NCI-H69 (cell line): ENCODE data around the gene SNRPD2.
A peak's percentile ranks its signal among the peaks of the same experiment; 100 is the strongest.
"Not testable (repeated sequence)": the region's sequence is repeated elsewhere in the genome, so short reads cannot be mapped to it uniquely, and the experiment has no call there.

Experiments
- DNase-seq: peaks from one replicate; lab custom pipeline; 2025; lab: John Stamatoyannopoulos, UW

Gene SNRPD2

DNA sequence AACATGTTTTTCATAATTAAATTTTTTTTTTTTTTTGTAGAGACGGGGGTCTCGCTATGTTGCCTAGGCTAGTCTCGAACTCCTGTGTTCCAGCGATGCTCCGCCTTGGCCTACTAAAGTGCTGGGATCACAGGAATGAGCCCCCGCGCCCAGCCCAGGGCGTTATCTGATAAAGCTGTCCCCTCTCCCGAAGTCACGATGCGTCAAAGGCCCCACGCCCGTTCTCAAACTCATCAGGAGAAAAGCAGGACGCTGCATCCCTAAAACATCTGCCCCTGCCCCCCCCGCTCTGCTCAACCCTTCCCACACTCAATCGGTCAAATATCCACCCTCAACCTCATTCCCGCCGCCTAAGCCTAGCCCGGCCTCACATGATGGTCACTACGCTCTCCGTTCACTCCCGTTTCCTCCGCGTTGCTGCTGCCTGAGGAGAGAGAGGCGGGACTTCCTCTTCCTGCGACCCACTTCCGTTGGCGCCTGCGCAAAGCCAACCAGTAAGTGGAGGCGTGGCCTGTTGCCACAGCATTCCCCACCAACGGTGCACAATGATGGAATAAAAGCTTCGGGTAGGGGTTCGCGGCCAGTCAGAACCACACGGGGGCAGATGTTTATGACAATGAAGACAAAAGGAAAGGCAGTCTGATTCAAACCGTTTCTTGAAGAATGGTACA, at the start of gene SNRPD2:
Gene SNRPD2, minus strand, starts transcription at position 438 of the 671 bp plus-strand sequence. Its CDS starts 65 bp downstream, at position 373.
- peak; percentile 97 for DNase-seq

- no peak for DNase-seq
Measured at GRCh38 chr19:45739498-45740439, 48.0 kb upstream of the SNRPD2 start.

DNA sequence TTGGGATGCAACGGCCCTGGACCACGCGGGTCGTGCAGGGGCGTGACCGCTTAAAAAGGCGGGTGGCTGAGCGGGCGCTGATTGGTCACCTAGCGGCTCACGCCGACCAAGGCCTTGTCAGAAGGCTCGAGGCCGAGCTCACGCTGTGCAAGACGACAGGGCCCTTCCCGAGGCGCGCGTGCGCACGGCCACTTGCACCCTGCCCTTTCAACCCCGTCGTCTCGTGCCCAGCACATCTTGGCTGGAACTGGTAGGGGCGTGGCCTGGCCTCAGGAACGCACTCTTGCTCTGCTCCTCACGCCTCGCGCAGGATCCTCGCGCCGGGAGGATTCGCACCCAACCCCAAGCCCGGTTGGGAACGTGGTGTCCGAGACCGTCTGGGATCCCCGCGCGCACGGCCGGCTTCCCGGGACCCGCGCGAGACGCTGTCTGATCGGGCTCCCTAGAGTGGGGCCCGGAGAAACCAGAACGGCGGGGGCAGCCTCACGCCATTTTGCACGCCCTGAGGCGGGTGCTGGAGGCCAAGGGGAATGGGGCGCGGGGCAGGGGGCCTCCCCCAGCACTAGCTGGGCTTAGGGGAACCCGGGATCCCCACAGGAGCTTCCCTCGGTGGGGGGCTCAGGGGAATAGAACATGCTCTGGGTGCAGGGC, 41.5 kb upstream of the SNRPD2 start, which contains the start of gene MEIOSIN:
Gene MEIOSIN, plus strand, starts transcription at position 280 of the 651 bp plus-strand sequence. CDS start 1,938 bp downstream, outside the sequence.
- peak; percentile 15 for DNase-seq

DNA sequence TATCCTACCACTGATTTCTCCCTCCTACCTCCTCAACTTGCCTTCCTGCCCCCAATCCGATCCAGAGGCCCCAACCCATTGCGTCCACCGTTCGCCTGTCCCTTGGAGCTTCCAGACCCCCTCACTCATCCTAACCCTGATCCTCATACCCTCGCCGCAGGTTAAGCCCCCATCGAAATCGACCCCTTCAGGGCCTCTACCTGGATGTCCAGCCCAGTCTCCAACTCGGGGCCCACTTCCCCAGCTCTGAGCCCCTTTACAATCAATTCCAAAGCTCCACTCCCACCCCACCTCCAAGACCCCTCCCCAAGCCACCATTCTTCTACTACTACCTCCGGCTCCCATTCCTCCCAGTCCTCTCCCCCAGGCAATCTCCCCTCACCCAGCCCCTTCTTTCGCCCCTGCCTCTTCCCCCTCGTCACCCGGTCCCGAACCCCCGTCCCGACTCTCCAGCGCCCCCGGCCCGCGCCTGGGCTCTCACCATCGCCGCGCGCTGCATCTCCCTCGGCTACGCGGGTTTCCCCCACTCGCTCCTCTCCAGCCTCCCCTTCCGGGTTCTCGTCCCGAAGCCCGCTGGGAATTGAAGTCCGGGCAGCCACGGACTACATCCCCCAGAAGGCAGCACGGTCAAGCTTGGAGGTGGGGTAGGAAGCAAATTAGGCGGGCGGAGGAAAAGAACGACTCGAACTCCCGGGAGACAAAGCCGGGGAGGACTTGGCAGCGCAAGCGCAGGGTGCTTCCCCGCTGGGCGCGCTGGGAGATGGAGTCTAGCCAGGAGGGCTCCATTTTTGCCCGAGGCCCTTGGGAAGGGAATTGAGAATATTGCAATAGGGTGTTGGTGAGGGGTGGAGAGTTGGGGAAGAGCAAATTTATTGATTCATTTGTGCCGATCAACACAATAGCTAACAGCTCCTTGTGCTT, 38.9 kb upstream of the SNRPD2 start, which contains the start of gene FBXO46:
Gene FBXO46, minus strand, starts transcription at position 529 of the 921 bp plus-strand sequence. CDS start 17,401 bp downstream, outside the sequence.
- peak; percentile 100 for DNase-seq

DNA sequence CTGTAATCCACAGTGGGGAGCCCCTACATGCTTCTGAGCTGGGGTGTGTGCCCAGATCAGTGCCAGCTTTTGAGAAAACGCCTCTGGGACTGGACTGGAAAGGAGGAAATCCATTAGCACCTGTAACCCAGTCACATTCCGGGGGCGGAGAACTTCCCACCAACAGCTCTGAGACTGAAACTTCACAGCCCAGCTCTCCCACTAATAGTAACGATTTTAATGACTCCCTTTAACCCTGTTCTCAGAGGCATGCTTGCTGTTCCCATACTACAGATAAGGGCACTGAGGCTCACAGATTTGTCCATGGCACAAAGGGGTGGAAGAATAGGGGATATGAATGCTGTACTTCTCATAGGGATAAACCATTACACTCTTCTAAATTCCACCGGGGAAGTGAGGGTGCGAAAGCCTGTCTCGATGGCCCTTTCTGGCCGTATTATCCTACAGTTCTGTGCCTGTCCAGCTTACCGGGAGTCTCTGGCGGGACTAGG, 38.1 kb upstream of the SNRPD2 start:
- peak; percentile 34 for DNase-seq

DNA sequence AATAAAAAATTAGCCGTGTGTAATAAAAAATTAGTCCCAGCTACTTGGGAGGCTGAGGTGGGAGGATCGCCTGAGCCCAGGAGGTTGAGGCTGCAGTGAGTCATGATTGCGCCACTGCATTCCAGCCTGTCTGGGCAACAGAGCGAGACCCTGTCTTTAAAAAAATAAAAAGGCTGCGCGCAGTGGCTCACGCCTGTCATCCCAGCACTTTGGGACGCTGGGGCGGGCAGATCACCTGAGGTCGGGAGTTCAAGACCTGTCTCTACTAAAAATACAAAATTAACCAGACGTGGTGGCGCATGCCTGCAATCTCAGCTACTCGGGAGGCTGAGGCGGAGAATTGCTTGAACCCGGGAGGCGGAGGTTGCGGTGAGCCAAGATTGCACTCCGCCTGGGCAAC, 36.9 kb upstream of the SNRPD2 start:
- DNase-seq, result not testable (repeated sequence)

DNA sequence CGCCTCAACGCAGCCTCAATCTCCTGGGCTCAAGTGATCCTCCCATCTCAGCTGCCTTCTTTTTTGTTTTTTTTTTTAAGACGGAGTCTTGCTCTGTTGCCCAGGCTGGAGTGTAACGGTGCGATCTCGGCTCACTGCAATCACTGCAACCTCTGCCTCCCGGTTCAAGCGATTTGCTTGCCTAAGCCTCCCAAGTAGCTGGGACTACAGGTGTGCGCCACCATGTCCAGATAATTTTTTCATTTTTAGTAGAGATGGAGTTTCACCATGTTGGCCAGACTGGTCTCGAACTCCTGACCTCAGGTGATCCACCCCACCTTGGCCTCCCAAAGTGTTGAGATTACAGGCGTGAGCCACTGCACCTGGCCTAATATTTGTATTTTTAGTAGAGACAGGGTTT, 28.3 kb upstream of the SNRPD2 start:
- DNase-seq, result not testable (repeated sequence)

DNA sequence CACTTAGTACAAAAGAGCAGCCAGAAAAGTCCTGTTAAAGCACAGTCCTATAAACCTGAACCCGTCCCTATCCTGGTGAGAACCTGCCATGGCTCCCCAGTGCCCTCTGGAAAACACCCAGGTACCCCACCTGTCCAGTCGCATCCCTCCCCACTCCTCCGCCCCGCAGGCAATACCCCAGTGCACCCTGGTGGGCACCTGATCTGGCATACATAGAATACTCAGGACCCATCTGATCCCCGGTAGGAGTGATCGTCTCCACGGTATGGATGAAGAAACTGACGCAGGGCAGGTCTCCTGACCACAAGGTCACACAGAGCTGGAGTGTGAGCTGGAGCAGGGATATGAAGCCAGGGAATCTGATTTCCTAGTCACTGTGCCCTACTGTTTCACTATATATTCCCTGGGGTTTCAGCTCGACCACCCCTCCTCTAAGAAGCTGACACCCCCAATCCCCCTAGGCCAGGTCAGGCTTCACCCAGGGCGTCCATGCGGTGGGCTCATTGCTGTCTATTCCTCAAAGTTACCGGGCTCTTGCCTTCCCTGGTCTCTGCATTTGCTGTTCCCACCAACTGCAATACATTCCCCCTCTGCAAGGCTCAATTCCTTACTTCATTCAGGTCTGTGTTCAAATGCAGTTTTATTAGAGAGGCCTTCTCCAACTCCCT, 26.4 kb upstream of the SNRPD2 start:
- DNase-seq, result no peak

- peak; percentile 99 for DNase-seq
Measured at GRCh38 chr19:45717131-45717982, 25.6 kb upstream of the SNRPD2 start.

DNA sequence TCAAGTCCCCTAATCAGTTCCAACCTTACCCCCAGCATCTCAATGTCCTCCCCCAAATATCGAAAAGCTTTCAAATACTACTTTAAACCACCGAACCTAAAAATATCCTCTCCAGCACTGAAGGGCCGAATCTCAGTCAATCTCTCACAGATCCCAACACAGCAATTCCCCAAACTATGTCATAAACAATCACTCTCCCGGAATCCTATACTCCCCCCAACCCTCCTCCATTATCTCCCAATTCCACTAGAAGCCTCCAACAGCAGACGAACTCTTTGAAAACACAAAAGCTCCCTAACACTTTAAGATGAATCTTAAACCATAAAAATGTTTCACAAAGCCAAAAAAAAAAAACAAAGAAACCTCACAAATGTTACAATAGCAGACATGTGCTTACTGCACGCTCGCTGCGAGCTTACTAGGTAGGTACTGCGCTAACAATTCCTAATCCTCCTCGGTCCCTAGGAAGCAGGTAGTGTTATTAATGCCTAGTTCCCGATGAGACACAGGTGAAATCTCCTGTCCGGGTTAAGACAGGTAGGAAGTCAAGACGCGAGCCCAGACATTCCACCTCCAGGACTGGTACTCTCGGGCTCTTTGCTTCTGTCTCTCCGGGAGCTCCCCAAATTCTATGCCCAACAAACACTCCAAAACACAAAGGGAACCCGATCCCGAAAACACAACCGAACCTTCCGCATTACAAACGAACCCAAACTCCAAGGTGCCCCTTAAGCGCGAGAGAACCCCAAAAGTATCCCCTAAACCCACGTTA, 24.8 kb upstream of the SNRPD2 start:
- DNase-seq, result peak; percentile 69

DNA sequence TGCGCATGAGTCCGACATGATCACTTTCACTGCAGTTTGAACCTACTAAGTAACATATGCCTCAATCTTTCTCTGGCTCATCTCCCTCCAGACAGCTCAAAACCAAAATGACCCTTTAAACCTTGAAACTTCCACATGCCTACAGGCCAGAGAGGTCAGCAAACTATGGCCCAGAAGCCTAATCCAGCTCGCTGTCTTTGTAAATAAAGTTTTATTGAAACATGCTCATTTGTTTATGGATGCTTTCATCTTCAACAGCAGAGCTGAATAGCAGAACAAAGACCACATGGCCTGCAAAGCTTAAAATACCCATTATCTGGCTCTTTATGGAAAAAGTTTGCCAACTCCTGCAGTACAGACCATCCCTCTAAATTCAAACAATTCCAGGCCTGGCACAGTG, 23.4 kb upstream of the SNRPD2 start:
- no peak for DNase-seq

DNA sequence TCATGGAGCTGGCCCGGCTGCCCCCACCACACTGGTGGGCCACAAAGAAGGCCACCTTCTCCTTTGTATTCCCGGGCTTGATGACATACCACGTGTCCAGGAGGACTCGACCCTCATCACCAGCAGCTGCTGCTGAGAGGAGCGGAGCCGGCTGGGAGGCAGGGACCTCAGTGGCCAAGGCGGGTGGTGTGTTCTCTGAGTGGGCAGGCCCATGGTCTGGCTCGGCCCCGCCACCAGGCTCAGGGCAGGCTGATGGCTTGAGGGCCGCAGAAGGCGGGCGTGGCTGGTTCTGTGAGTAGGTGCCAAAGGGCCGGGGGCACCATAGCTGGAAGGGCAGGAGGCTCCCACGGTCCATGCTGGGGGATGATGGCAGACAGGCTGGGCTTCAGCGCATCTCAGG, 21.4 kb upstream of the SNRPD2 start:
- no peak for DNase-seq

GRCh38 chr19:45712699-45713067, 20.9 kb upstream of the SNRPD2 start:
- DNase-seq, result no peak

- no peak for DNase-seq
Measured at GRCh38 chr19:45711851-45712698, 20.3 kb upstream of the SNRPD2 start.

GRCh38 chr19:45710356-45711130, 18.8 kb upstream of the SNRPD2 start:
- no peak for DNase-seq

- no peak for DNase-seq
Measured at GRCh38 chr19:45705710-45706415, 14.1 kb upstream of the SNRPD2 start.
